ENCODE results near the gene LRP6.
A peak's percentile ranks its signal among the peaks of the same experiment; 100 is the strongest.
"Not testable (repeated sequence)": the region's sequence is repeated elsewhere in the genome, so short reads cannot be mapped to it uniquely, and the experiment has no call there.

LRP6 gene

GRCh38 chr12:12266873-12267741, at the start of gene LRP6:
TSS of gene LRP6 (minus strand) at chr12:12267044. CDS start at chr12:12266735, 309 bp downstream.
- peak; percentile 90 to 99 (median 98) for DNase-seq

DNA sequence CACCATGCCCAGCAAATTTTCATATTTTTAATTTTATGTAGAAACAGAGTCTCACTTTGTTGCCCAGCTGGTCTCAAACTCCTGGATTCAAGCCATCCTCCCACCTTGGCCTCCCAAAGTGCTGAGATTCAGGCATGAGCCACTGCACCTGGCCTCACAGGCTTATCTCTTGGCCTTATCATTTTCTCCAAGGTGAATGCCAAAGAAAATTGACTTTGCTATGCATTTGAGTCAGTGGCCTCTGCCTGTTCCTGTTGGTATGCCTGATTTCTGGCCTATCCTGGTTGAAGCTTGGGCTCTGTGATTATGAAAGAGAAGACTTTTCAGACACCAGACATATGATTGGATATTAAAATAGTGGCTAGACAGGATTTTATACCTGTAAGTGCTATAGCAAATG, 49.0 kb upstream of the LRP6 start:
- no peak for DNase-seq

GRCh38 chr12:12310695-12311094, 43.9 kb upstream of the LRP6 start:
- DNase-seq = not testable (repeated sequence)

- no peak for DNase-seq
These were observed 38.9 kb upstream of the LRP6 start for GRCh38 chr12:12305568-12306300.

DNA sequence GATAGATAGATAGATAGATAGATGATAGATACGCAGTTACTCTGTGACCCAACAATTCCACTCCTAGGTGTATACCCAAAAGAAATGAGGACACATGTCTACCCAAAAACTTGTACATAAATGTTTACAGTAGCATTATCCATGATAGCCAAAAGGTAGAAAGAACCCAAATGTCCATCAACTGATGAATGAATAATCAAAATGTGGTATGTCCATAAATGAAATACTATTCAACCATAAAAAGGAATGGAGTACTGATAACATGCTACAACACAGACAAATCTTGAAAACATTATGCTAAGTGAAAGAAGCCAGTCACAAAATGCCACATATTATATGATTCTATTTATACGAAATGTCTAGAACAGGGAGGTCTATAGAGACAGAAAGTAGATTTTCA, 36.1 kb upstream of the LRP6 start:
- no peak for DNase-seq

DNA sequence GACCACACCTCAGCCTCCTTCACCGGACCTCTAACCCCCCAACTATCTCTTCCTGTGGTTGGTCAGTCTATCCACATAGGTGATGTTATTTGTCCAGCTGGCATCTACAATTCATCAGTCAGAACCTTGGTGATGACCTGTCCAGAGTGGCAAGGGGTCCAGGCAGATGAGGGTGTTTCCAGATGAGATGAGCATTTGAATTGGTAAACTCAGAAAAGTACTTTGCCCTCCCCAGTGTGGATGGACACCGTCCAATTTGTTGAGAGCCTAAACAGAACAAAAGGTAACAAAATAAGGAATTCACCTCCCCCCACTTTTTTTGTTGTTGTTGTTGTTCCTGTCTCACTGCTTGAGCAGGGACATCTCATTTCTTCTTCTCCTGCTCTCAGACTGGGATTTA, 34.3 kb upstream of the LRP6 start:
- DNase-seq = no peak

DNA sequence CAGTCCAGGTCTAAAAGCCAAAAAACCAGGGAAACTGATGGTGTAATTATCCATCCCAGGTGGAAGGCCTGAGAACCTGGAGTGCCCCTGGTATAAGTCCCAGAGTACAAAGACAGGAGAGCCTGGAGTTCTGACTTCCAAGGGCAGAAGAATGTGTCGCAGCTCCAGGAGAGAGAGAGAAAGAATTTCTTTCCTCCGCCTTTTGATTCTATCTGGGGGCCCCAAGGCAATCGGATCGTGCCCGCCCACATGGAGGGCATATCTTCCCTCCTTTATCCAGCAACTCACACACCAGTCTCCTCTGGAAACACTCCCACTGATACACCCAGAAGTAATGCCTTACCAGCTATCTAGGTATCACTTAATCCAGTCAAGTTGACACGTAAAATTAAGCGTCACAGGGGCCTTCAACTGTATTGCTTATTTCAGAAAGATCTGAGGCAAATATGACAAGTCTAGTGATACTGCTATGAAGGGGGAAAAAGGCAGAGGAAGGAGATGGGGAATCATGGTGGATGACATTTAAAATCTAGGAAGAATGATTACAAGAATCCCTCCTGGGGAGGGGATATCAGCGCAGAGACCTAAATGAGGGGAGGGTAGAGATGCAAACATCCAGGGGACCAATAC, 30.5 kb upstream of the LRP6 start:
- DNase-seq = no peak

- no peak for DNase-seq
These were observed 27.6 kb upstream of the LRP6 start for GRCh38 chr12:12294215-12295005.

- no peak for DNase-seq
These were observed 23.4 kb upstream of the LRP6 start for GRCh38 chr12:12290206-12290605.

DNA sequence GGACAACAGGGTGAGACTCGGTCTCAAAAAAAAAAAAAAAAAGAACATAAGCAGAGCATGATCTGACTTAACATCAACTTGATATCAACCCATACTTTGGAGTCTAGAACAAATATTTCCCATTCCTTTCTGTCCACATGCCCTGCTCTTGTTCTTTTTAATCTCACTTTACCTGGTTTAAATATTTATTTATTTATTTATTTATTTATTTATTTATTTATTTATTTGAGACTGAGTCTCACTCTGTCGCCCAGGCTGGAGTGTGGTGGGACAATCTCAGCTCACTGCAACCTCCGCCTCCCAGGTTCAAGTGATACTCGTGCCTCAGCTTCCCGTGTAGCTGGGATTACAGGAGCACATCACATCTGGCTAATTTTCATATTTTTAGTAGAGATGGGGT, 19.6 kb upstream of the LRP6 start:
- no peak for DNase-seq

- no peak for DNase-seq
These were observed 16.0 kb upstream of the LRP6 start for GRCh38 chr12:12282761-12283425.

DNA sequence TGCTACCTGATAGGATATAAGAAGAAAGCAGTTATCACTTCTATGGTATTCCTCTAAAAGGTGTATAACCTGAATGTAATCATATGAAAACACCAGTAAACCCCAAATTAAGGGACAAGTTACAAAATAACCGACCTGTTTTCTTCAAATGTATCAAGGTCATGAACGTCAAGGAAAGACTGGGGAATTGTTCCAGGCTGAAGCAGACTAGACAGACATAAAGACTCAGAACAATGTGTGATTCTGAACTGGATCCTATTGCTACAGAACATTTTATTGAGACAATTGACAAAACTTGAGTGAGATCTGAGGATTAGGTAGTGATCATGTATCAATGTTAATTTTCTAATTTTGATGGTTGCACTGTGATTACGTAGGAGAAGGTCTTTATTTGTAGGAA, 15.4 kb upstream of the LRP6 start:
- no peak for DNase-seq

GRCh38 chr12:12281134-12281533, 14.3 kb upstream of the LRP6 start:
- no peak for DNase-seq

- DNase-seq = no peak
These were observed 12.1 kb upstream of the LRP6 start for GRCh38 chr12:12278899-12279298.

DNA sequence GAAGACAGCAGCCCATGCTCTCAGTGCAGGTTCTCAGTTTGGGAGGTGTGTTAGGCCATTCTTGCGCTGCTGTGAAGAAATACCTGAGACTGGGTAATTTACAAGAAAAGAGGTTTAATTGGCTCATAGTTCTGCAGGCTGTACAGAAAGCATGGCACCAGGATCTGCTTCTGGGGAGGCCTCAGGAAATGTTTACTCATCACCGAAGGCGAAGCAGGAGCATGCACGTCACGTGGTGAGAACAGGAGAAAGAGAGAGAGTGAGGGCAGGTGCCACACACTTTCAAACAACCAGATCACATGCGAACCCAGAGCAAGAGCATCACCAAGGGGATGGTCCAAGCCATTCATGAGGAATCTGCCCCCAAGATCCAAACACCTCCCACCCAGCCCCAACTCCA, 9.0 kb upstream of the LRP6 start:
- no peak for DNase-seq

- no peak for DNase-seq
These were observed 6.6 kb upstream of the LRP6 start for GRCh38 chr12:12273291-12273957.

DNA sequence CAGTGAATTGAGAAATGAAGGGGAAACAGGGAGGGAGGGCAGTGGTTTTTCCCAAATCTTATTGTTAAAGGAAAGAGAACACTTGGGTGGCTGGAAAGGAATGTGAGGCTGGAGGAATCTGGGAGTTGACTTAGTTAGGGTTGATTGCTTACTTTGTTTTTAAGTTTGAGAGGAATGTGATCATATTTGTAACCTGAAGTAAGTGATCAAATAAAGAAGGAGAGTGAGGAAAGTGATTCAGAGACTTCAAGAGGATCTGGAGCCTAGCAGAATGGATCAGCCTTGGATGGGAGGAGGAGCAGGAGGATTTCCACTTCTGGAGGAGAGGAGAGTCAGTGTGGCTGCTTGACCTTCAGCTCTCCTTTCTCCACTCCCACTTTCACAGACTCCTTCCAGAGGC, 6.0 kb upstream of the LRP6 start:
- no peak for DNase-seq

- no peak for DNase-seq
These were observed 3.4 kb upstream of the LRP6 start for GRCh38 chr12:12270226-12270625.

DNA sequence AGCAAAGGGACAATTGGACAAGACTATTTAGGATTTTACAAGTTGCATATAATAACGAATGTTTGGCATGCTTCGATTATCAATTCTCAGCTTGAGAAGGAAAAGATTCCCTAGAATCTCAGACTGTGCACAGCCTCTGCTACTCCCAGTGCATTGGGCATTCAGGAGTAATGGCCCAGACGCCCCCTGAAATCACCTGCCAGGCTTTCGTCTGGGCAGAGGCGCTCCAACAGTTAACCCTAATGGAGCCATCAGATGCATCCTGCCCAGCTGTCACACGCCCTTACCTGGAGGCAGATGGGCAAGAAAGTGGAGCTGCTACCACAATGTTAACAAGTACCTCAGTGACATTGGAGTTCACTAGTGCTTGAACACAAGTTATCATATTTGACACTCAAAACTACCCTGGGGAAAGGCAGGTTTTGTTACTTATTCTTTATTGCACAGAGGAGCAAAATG, 927 bp upstream of the LRP6 start:
- DNase-seq = peak; percentile 66 to 81 (median 73)

DNA sequence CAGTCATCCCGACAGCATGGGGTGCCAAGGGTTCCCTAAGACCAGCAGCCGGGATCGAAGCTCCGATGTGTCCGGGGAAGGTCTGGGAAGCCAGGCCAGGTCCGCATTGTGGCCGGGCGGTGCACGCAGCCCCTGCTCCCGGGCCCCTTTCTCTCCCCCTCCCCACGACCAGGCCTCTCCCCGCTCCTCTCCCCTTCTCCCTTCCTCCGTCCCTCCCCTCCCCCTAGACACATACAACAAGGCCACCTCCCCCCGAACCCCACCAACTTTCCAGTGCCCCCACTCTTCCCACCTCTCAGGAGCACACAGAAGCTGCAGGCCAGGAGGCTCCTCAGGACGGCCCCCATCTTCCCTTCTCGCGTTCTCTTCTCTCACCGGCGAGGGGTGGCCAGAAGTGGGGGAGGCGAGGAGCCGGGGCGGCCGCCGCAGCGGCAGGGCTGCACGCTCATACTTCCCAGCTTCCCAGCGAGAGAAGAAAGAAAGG, 413 bp downstream of the LRP6 start:
- DNase-seq = no peak
